Peyer's patch (tissue), 4 donors: Measurements from ENCODE around the gene SPAG4. TPM values are rescaled to one million over a fixed set of nuclear protein-coding genes. Genes with fewer than 3 reads are reported as not detected.
A peak's percentile ranks its signal among the peaks of the same experiment; 100 is the strongest.

Experiments
- DNase-seq, 3 donors: peaks; one replicate each; pipeline ENCODE4 v3.0.0-alpha.2; 2017 to 2019
- H3K27ac ChIP-seq, 4 donors: fragments of 200-600 bp; sonication (generic); one replicate each; pipeline ENCODE4 v1.5.1; 2016 to 2019
- H3K27me3 ChIP-seq, 2 donors: fragments of 200-600 bp; sonication (generic); one replicate each; pipeline ENCODE4 v1.5.1; 2019
- H3K36me3 ChIP-seq, 3 donors: fragments of 200-600 bp; sonication (generic); one replicate each; pipeline ENCODE4 v1.5.1; 2016 to 2019
- H3K4me1 ChIP-seq, 4 donors: fragments of 200-600 bp; sonication (generic); one replicate each; pipeline ENCODE4 v1.5.1; 2016 to 2019
- H3K4me3 ChIP-seq, 4 donors: fragments of 200-600 bp; sonication (generic); 1 replicate in 3 of 4; 2 replicates in 1 of 4; pipeline ENCODE4 v1.5.1; 2016 to 2019; ENCODE audit warnings: mild to moderate bottlenecking in 1 of 4
- H3K9me3 ChIP-seq, 4 donors: fragments of 200-600 bp; sonication (generic); one replicate each; pipeline ENCODE4 v1.5.1; 2016 to 2019; ENCODE audit warnings: mild to moderate bottlenecking in 1 of 4
- POLR2A ChIP-seq, 2 donors: fragments of 450-650 bp; IDR thresholded peaks; one replicate each; pipeline ENCODE4 v1.5.1; 2017; ENCODE audit warnings: antibody characterized with exemption in 2 of 2, mild to moderate bottlenecking in 2 of 2, moderate library complexity in 2 of 2
- total RNA-seq, 4 donors: library from RNA; depleted of rRNA; stranded (reverse); fragments of >200 nt; gene quantifications; one replicate each; pipeline ENCODE4 v1.1.0, GENCODE V29; 2016
- TF ChIP-seq, protein P1 (sequence below), 6 experiments: fragments of 450-650 bp in 4 of 6; fragments of 200-600 bp in 2 of 6; sonication (generic) in 1 of 6; IDR thresholded peaks; one replicate each; pipeline ENCODE4 v1.5.1; 2017 to 2019; ENCODE audit warnings: antibody characterized with exemption in 6 of 6, mild to moderate bottlenecking in 3 of 6, moderate library complexity in 1 of 6

SPAG4 gene
- total RNA-seq, 4 donors from 2014 or later, result 10.7 to 28.1 TPM; not detected in 2

DNA sequence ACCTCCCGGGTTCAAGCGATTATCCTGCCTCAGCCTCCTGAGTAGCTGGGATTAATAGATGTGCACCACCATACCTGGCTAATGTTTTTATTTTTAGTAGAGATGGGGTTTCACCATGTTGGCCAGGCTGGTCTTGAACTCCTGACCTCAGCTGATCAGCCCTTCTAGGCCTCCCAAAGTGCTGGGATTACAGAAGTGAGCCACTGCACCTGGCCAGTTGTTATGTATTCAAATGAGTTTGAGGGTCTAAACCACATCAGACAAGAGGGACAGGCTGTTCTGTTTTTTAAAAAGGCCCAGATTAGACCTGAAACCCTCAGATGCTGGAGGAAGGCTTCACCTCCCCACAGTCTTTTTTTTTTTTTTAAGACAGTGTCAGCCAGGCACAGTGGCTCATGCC lies 4.1 kb upstream of the SPAG4 start:
- TF ChIP-seq POLR2A (IDR thresholded peaks at IDR 0.05), result no peak
- TF ChIP-seq, protein P1, sequence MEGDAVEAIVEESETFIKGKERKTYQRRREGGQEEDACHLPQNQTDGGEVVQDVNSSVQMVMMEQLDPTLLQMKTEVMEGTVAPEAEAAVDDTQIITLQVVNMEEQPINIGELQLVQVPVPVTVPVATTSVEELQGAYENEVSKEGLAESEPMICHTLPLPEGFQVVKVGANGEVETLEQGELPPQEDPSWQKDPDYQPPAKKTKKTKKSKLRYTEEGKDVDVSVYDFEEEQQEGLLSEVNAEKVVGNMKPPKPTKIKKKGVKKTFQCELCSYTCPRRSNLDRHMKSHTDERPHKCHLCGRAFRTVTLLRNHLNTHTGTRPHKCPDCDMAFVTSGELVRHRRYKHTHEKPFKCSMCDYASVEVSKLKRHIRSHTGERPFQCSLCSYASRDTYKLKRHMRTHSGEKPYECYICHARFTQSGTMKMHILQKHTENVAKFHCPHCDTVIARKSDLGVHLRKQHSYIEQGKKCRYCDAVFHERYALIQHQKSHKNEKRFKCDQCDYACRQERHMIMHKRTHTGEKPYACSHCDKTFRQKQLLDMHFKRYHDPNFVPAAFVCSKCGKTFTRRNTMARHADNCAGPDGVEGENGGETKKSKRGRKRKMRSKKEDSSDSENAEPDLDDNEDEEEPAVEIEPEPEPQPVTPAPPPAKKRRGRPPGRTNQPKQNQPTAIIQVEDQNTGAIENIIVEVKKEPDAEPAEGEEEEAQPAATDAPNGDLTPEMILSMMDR (IDR thresholded peaks at IDR 0.05), result no peak
- Histone ChIP-seq H3K9me3 (no peaks in the 10 kb centered on the region), H3K4me1 (peaks cover 0 to 5% (median 4%) of the 10 kb centered on the region in 4 donors), H3K36me3 (no peaks in the 10 kb centered on the region), H3K27me3 (no peaks in the 10 kb centered on the region), H3K4me3 (no peak overlapping the region), H3K27ac (peak overlapping the region in 2 of 4 donors; percentile 28 to 55)
- DNase-seq, result peak in 2 of 3 donors; percentile 56 to 74

DNA sequence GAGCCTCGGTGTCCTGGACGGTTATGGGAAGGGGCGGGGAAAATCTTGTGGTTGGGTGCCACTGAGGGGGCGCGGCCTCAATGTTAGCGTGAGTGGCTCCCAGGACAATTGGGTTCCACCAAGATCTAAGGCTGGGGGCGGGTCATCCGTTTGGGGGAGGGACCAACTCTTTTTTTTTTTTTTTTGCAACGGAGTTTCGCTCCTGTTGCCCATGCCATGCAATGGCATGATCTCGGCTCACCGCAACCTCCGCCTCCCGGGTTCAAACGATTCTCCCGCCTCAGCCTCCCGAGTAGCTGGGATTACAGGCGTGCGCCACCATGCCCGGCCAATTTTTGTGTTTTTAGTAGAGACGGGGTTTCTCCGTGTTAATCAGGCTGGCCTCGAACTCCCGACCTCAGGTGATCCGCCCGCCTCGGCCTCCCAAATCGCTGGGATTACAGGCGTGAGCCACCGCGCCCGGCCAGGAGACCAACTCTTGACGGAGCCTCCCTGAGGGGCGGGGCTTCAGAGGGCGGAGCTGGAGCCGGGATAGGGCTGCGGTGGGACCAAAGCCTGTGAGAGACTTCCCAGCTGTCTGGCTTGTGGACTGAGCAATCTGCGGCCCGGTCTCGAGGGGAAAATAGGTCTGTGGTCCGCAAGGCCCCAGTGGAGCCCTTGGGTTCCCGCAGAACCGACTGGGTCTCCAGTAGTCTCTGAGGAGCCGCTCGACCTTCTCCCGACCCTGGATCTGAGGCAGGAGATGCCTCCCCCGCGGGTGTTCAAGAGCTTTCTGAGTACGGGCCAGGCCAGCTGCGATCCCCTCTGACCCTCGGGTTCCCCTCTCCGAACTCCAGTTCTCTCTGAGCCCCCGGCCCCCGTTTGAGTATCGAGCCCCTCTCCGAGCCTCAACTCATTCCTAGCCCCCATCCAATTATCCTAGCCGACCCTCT lies 1.1 kb downstream of the SPAG4 start:
- no peaks in the 10 kb centered on the region for H3K27me3 ChIP-seq
- H3K4me1 ChIP-seq, result peaks cover 0 to 33% (median 23%) of the 10 kb centered on the region in 4 donors
- H3K9me3 ChIP-seq, result no peaks in the 10 kb centered on the region
- no peaks in the 10 kb centered on the region for H3K36me3 ChIP-seq
- H3K4me3 ChIP-seq, result peak overlapping the region; percentile 30 to 59 (median 56)
- H3K27ac ChIP-seq, result peak overlapping the region; percentile 39 to 95 (median 88)
- DNase-seq, result peak; percentile 76 to 93 (median 88)
- TF ChIP-seq, protein P1 (IDR thresholded peaks at IDR 0.05), result peak in 1 of 6 experiments; percentile 4
- peak in 1 of 2 donors; percentile 39 for TF ChIP-seq POLR2A (IDR thresholded peaks at IDR 0.05)

DNA sequence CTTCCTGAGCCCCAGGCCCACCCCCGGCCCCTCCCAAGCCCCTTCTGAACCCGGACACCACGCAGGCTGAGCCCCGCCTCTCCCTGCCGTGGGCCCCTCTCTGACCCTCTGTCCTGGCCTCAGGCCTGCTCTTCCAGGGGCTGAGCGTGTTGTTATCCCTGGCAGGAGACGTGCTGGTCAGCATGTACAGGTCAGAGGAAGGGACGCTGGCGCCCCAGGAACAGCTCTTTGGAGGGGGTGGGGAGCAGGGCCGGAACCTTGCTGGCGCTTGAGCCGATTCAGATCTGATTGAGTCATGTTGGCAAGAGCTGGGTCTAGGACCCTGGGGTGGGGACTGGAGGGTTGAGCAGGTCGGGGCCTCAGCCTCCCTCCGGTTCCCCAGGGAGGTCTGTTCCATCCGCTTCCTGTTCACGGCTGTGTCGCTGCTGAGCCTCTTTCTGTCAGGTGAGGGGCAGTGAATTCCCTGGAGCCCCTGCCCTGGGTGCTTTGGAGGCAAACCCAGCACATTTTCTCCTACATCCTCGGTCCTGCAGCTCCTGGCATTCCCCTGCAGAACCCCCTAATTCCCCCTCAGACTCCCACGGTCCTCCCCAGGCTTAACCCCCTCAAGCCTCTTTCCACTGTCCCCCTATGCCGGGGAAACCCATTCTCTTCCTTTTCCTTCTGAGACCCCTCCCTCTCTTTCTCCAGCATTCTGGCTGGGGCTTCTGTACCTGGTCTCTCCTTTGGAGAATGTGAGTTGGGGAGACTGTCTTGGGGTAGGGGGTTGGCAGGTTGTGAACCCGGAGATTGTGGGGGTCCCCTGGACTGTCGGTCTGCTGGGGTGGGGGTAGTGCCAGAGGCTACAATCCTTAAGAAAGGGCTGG lies 2.0 kb downstream of the SPAG4 start:
- H3K27me3 ChIP-seq, result no peaks in the 10 kb centered on the region
- no peaks in the 10 kb centered on the region for H3K36me3 ChIP-seq
- H3K4me3 ChIP-seq, result peak overlapping the region; percentile 30 to 59 (median 56)
- peaks cover 0 to 33% (median 21%) of the 10 kb centered on the region in 4 donors for H3K4me1 ChIP-seq
- TF ChIP-seq POLR2A (IDR thresholded peaks at IDR 0.05), result no peak
- TF ChIP-seq, protein P1 (IDR thresholded peaks at IDR 0.05), result peak in 5 of 6 experiments; percentile 10 to 35 (median 23)
- H3K9me3 ChIP-seq, result no peaks in the 10 kb centered on the region
- peak overlapping the region; percentile 39 to 95 (median 84) for H3K27ac ChIP-seq
- peak in 2 of 3 donors; percentile 68 to 74 for DNase-seq

DNA sequence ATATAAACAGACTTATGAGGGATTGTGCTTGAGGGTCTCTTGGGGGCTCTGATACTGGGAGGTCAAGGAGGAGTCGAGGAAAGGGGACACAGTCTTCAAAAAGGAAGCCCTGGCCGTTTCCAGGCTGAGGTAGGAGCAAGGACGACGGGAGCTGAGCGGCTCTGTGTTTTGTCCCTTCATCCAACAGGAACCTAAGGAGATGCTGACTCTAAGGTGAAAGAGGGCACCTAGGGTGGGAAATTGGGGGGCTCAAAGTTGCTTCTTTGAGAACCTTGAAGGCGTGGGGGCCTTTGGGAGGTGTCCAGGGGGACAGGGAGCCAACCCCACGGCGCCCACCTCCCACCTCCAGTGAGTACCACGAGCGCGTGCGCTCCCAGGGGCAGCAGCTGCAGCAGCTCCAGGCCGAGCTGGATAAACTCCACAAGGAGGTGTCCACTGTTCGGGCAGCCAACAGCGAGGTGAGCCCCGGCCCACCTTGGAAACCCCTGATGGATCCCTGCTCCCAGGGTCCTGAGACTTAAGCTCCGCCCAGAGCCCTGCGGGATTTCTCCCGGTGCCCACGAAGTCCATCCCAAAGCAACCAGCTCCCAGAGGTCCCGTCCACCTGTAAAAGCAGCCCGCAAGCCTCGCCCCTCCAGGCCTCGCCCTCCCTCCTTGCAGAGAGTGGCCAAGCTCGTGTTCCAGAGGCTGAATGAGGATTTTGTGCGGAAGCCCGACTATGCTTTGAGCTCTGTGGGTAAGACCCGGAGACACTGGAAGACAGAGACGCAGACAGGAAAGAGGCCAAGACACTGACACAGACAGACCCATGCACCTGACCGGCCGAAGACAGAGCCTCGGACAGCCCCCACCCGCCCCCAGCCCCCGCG lies 2.9 kb downstream of the SPAG4 start:
- Histone ChIP-seq H3K4me3 (peak overlapping the region; percentile 47 to 59 (median 52)), H3K4me1 (peaks cover 0 to 33% (median 21%) of the 10 kb centered on the region in 4 donors), H3K27ac (peak overlapping the region in 3 of 4 donors; percentile 2 to 75 (median 62)), H3K36me3 (no peaks in the 10 kb centered on the region), H3K9me3 (no peaks in the 10 kb centered on the region), H3K27me3 (no peaks in the 10 kb centered on the region)
- TF ChIP-seq, protein P1 (IDR thresholded peaks at IDR 0.05), result no peak
- TF ChIP-seq POLR2A (IDR thresholded peaks at IDR 0.05), result no peak
- DNase-seq, result peak in 1 of 3 donors; percentile 57
